Fibroblast of gingiva (primary cell): Measurements from ENCODE around the gene LRP1B.
"Not testable (repeated sequence)": the region's sequence is repeated elsewhere in the genome, so short reads cannot be mapped to it uniquely, and the experiment has no call there.

ENCODE experiments used
- DNase-seq: peaks from one replicate; pipeline ENCODE4 v3.0.0-alpha.2; 2011; ENCODE audit warnings: low read depth

LRP1B gene

GRCh38 chr2:141311430-141311829 is 819.4 kb downstream of the LRP1B start:
- no peak for DNase-seq

- DNase-seq, result no peak
These were observed 824.4 kb downstream of the LRP1B start for GRCh38 chr2:141306368-141306767.

- DNase-seq, result no peak
These were observed 829.3 kb downstream of the LRP1B start for GRCh38 chr2:141301551-141301950.

DNA sequence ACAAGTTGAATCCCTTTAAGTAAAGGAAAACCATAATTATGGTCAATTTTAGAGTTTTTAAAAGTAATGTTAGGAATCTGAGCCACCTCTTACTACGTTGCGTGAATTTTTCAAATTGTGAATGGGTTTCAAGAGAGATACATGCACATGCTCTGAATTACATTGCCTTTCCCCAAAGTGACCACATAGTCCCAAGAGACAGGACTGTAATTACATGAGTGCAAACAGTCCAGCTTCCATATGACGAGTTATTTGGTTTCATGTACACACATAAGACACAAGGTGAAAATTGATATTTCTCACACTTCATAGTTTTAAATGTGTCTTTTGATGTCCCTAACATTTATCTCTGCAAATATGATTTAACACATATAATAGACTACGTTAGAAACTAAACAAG is 850.8 kb downstream of the LRP1B start:
- peak; percentile 20 for DNase-seq

DNA sequence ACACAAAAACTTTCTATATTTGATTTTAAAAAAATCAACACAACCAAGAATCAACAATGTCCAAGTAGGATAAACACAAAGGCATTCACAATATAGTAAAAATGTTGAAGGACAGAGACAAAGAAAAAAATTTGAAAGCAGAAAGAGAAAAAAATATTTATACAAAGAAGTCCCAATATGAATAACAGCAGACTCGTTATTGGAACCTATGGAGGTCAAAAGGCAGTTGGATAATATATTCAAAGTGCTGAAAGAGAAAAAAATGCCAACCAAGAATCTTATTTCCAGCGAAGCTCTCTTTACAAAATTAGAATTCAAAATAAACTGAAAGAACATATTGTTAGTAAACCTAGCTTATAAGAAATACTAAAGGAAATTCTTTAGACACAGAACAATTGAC is 859.5 kb downstream of the LRP1B start:
- peak; percentile 13 for DNase-seq

DNA sequence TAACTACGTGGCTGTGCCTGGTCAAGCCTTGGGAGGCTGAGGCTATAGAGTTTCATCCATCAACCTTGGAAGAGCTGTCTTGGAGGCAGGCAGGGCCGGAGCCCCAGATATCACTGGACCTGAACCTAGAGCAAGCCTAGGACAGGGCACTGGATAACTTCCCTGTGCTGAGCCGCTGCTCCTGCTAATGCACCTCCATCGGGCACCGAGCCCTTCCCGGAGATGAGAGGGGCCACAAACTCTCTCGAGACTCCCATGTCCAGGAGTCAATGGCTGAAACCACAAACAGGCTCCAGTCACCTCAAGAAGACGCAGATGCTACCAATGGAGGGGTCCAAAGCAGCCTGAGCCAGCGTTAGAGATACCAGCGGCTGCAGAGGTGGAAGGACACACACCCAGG is 866.0 kb downstream of the LRP1B start:
- no peak for DNase-seq

DNA sequence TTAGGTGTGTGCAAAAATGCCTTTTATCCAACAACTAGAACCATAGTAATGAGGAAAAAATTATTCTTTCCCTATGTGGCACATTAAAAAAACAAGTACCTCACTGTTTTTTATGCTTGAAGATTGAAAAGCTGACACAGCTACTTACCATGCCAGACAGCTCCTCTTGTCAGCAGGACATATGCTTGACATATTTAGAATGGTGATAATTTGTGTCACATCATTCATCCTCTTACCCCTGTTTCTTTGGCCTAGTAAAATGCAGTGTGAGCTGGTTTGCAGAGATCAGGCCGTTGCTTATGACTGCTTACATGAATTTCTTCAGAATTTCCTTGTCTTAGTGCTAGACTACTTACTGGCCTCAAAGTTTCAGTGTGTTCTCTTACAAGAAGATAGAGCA is 869.9 kb downstream of the LRP1B start:
- no peak for DNase-seq

DNA sequence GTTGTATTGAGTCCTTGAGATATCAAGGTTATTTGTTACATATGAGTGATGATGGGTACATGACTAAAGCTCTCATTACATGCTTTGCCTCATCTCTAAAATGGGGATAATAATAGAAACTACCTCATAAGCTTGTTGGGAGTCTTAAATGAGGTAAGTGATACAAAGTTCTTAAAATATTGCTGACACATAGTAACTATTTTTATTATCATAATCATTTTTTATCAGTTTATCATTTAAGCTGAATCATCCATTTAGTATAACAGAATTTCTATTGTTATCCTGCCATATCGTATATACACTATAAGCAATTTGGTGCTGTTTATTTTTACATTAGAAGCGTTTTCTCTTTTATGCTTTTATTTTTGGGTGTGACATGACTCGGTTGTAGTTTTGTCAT is 871.1 kb downstream of the LRP1B start:
- no peak for DNase-seq

DNA sequence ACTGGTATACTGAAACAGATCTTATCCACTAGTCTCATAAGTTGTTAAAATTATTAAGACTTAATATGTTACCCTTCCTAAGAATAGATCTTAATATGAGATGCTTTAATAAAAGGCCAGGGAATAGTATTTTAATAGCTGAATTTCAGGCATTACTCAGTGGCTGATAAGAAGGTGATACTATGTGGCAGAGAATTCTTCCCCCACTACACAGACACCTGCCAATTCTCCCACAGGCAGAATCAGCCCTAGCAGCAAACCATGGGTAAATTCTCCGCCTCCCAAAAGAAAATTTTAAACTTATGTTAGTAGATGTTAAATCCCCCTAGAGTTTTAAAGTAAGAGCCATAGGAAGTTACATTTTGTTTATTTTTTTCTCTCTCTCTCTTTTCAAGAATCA is 888.8 kb downstream of the LRP1B start:
- DNase-seq, result no peak

GRCh38 chr2:141226560-141226959 is 904.3 kb downstream of the LRP1B start:
- no peak for DNase-seq

DNA sequence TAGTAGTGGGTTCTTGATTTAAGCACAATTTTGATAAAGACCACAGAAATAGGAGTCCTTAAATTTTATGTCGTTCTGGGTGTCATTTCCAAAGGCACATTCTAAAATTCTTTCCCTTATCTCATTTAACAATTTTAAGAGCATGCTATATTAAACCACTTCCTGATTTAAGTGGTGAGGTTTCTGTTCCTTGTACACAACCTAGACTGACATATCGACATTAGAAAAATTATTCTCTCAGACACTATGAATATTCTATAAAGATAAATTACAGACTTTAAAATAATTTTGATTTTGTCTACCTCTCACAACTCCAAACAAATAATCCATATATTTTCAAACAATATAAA is 923.8 kb downstream of the LRP1B start:
- DNase-seq, result no peak

GRCh38 chr2:141201016-141201565 is 929.7 kb downstream of the LRP1B start:
- no peak for DNase-seq

DNA sequence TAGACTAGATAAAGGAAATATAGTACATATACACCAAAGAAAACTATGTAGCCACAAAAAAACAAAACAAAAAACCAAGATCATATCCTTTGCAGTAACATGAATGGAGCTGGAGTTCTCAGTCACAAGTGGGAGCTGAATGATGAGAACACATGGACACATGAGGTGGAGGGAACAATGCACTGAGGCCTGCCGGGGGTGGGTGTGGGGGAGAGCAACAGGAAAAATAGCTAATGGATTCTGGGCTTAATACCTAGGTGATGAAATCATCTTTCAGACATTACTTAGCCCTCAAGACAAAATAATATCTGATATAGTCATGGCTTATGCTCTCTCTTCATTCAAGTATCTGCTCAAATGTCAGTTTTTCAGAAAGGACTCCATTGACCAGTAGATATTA is 930.6 kb downstream of the LRP1B start:
- DNase-seq, result no peak

DNA sequence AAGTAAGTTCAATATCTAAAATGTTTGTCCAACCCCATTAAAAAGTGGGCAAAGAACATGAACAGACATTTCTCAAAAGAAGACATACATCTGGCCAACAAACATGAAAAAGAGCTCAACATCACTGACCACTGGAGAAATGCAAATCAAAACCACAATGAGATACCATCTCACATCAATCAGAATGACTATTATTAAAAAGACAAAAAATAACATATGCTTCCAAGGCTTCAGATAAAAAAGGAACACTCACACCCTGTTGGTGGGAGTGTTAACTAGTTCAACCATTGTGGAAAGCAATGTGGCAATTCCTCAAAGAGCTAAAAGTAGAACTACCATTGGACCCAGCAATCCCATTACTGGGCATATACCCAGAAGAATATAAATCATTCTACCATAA is 931.1 kb downstream of the LRP1B start:
- DNase-seq, result no peak

- DNase-seq, result no peak
These were observed 935.7 kb downstream of the LRP1B start for GRCh38 chr2:141195087-141195486.

DNA sequence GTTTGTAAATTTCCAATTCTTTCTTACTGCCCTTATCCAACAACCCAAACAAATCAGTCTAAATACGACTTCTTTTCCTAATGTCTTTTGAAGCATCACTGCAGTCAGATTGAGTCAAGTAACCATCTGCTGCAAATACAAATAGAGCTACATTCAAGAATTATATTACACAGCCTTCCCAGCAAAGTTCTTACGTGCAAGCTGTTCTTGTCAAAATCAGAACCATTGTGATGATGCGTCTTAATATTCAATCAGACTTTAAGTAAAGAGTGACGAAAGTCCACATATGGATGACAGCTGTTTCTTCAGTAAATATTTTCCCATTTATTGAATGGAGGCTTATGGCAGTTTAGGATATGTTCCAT is 943.8 kb downstream of the LRP1B start:
- peak; percentile 14 for DNase-seq

GRCh38 chr2:141186413-141187074 is 944.3 kb downstream of the LRP1B start:
- no peak for DNase-seq

- no peak for DNase-seq
These were observed 948.6 kb downstream of the LRP1B start for GRCh38 chr2:141182246-141182645.

GRCh38 chr2:141169117-141169516 is 961.7 kb downstream of the LRP1B start:
- DNase-seq, result not testable (repeated sequence)

- DNase-seq, result no peak
These were observed 968.5 kb downstream of the LRP1B start for GRCh38 chr2:141162314-141162713.

GRCh38 chr2:141151611-141152286 is 979.1 kb downstream of the LRP1B start:
- DNase-seq, result no peak

DNA sequence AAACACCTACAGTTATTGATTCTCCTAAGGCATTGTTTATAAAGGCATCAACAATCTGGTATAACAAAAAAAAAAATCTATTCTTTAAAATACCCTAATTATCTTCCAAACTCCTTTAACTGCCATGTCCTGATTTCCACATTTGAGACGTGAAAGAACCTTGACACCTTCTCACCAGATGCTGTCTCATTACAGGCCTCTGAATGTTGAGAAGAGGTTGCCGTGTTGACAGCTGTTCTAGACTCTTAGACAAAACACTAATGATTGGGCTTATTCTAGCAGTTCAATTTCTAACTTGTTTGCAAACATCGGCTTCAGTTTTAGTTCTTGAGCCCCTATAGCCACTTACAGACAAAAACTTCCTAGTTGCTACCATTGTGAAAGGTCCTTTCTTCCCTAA is 988.8 kb downstream of the LRP1B start:
- no peak for DNase-seq

DNA sequence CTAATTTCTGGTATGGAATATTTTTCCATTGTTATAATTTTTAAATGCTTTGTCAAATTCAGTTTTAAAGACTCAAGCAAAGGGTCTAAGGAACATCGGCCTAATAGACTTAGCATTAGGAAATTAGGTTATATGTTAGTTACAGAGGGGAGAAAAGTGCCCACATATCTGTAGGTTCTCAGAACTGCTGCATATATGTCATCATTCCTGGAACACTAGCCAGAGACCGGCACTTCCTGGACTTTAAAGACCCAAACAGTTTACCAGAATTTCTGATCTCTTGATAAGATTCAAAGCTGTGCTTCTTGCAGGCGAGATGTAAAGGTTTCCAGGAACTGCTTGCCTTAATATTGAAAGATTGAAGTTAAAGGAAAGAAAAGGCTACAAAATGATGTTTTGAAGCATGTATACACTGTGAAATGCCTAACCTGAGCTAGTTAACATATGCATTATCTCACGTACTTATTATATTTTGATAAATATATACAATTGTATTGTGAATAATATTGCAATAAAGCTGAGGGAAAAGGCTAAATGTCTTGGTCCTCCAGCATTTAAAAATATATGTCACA is 993.6 kb downstream of the LRP1B start:
- DNase-seq, result no peak

- DNase-seq, result no peak
These were observed 996.9 kb downstream of the LRP1B start for GRCh38 chr2:141133883-141134282.
